CD4-positive, alpha-beta memory T cell (primary cell): ENCODE data around the gene PFKFB3. TPM values are rescaled to one million over a fixed set of nuclear protein-coding genes. Genes with fewer than 3 reads are reported as not detected.

ENCODE experiments used
- CTCF ChIA-PET: fragments of 350-600 bp; sonication (Branson Sonifier 250); formaldehyde crosslinking; loops from one replicate; lab custom pipeline; 2021; ENCODE audit warnings: inconsistent platforms; ENCODE audit not compliant: partially characterized antibody; lab: Charles Lee
- POLR2A ChIA-PET: fragments of 350-600 bp; sonication (Branson Sonifier 250); formaldehyde crosslinking; loops from one replicate; lab custom pipeline; 2021; ENCODE audit not compliant: partially characterized antibody; lab: Charles Lee
- DNase-seq, 5 donors: peaks; one replicate each; pipeline versions ENCODE4 v3.0.0 to v3.0.0-alpha.2; 2020 to 2022; ENCODE audit warnings: mixed read lengths in 1 of 5
- H3K27ac ChIP-seq: one replicate; pipeline ENCODE4 v1.7.0; 2013; ENCODE audit warnings: low read depth, low read length
- H3K27me3 ChIP-seq: 2 replicates; pipeline ENCODE4 v1.7.0; 2013; ENCODE audit warnings: mild to moderate bottlenecking, low read length, moderate library complexity; ENCODE audit not compliant: insufficient read depth
- H3K36me3 ChIP-seq: 2 replicates; pipeline ENCODE4 v1.7.0; 2013; ENCODE audit warnings: mild to moderate bottlenecking, low read length, moderate library complexity; ENCODE audit not compliant: insufficient read depth
- H3K4me1 ChIP-seq: 2 replicates; pipeline ENCODE4 v1.7.0; 2013; ENCODE audit warnings: mild to moderate bottlenecking, low read length, moderate library complexity; ENCODE audit not compliant: insufficient read depth
- H3K4me3 ChIP-seq, 2 donors: one replicate each; pipeline ENCODE4 v1.7.0; 2013; ENCODE audit warnings: low read length in 2 of 2, mild to moderate bottlenecking in 1 of 2
- H3K9me3 ChIP-seq, 2 donors: one replicate each; pipeline ENCODE4 v1.7.0; 2013; ENCODE audit warnings: low read length in 2 of 2, control low read depth in 1 of 2; ENCODE audit not compliant: control insufficient read depth in 1 of 2
- H3K27ac Mint-ChIP-seq, 7 donors: one replicate each; pipeline ENCODE4 v1.8.0; 2020 to 2021; ENCODE audit warnings: mixed read lengths in 7 of 7, mild to moderate bottlenecking in 6 of 7, inconsistent platforms in 3 of 7, moderate library complexity in 3 of 7
- H3K27me3 Mint-ChIP-seq, 2 donors: one replicate each; pipeline ENCODE4 v1.8.0; 2020 to 2021; ENCODE audit warnings: mixed read lengths in 2 of 2
- H3K36me3 Mint-ChIP-seq, 2 donors: one replicate each; pipeline ENCODE4 v1.8.0; 2020 to 2021; ENCODE audit warnings: mixed read lengths in 2 of 2, inconsistent platforms in 1 of 2, mild to moderate bottlenecking in 1 of 2
- H3K4me1 Mint-ChIP-seq, 4 donors: one replicate each; pipeline ENCODE4 v1.8.0; 2020 to 2021; ENCODE audit warnings: mixed read lengths in 4 of 4, mild to moderate bottlenecking in 1 of 4
- H3K4me3 Mint-ChIP-seq, 8 donors: one replicate each; pipeline ENCODE4 v1.8.0; 2020 to 2021; ENCODE audit warnings: mixed read lengths in 8 of 8, mild to moderate bottlenecking in 7 of 8, moderate library complexity in 6 of 8, inconsistent platforms in 3 of 8
- H3K9me3 Mint-ChIP-seq, 8 donors: one replicate each; pipeline ENCODE4 v1.8.0; 2020 to 2021; ENCODE audit warnings: mixed read lengths in 8 of 8, mild to moderate bottlenecking in 5 of 8, inconsistent platforms in 3 of 8, moderate library complexity in 1 of 8
- intact Hi-C: fragments of 100-400 bp; cut with micrococcal nuclease; formaldehyde crosslinking; loops from one replicate; pipeline ENCODE4 v1.15.1; 2023
- polyA plus RNA-seq, 2 donors: library from polyadenylated mRNA; unstranded; fragments of 300-500 nt; fragmentation: Illumina TruSeq; gene quantifications; one replicate each; pipeline ENCODE4 v1.2.3, GENCODE V29; 2021
- total RNA-seq, 2 experiments: library from RNA; stranded (reverse); gene quantifications; one replicate each; pipeline ENCODE4 v1.2.3, GENCODE V29; 2021

Gene PFKFB3
- total and polyA plus RNA-seq, 4 experiments from 2014 or later, result 11.8 to 67.1 (median 35.9) TPM

DNA sequence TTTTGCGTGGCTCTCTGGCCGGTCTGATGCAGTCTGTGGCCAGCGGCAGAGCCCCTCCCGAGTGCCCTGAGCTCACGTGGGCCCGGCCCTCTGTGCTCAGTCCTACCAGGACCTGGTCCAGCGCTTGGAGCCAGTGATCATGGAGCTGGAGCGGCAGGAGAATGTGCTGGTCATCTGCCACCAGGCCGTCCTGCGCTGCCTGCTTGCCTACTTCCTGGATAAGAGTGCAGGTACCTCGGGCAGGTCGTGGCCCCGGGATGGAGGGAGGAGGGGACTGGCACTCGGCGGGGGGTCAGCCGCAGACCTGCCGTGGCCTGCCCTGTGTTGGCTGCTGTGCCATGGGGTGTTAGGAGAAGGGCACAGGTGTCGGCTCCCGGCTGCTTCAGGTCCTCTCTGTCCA, 20.0 kb downstream of the PFKFB3 start:
- Mint-ChIP-seq H3K27ac (peak overlapping the region in 1 of 7 donors; percentile 6), H3K27me3 (no peaks in the 10 kb centered on the region), H3K36me3 (peaks cover 45 to 81% of the 10 kb centered on the region in 2 donors), H3K4me3 (no peak overlapping the region), H3K9me3 (no peaks in the 10 kb centered on the region), H3K4me1 (peaks cover 0 to 2% (median under 1%) of the 10 kb centered on the region in 4 donors)
- H3K4me3 ChIP-seq, result no peak overlapping the region
- H3K27me3 ChIP-seq, result no peaks in the 10 kb centered on the region
- H3K9me3 ChIP-seq, result no peaks in the 10 kb centered on the region
- CTCF ChIA-PET, result no interaction called here
- POLR2A ChIA-PET, result no interaction called here
- intact Hi-C loops, result no loop called here
- H3K4me1 ChIP-seq, result no peaks in the 10 kb centered on the region
- DNase-seq, result no peak
- peaks cover 72% of the 10 kb centered on the region for H3K36me3 ChIP-seq
- H3K27ac ChIP-seq, result no peak overlapping the region

DNA sequence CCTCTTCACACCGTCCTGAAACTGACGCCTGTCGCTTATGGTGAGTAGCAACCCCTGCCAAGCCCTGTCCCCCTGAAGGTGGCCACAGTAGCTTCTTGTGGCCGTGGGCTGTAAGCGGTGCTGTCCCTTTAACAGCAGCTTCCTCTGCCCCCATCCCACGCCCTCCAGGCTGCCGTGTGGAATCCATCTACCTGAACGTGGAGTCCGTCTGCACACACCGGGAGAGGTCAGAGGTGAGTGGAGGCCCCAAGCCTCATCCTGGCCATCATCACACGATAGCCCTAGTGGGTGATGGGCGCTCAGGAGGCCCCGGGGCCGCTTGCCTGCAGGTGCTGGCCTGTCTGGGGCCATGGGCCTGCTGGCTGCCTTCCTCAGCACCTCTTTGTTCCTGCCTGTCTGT, 21.2 kb downstream of the PFKFB3 start:
- intact Hi-C loops, result no loop called here
- H3K27me3 Mint-ChIP-seq, result no peaks in the 10 kb centered on the region
- POLR2A ChIA-PET, result no interaction called here
- peak overlapping the region in 2 of 7 donors; percentile 42 to 52 for H3K27ac Mint-ChIP-seq
- Histone ChIP-seq H3K27ac (no peak overlapping the region), H3K27me3 (no peaks in the 10 kb centered on the region), H3K4me3 (no peak overlapping the region), H3K36me3 (peaks cover 67% of the 10 kb centered on the region), H3K9me3 (no peaks in the 10 kb centered on the region), H3K4me1 (no peaks in the 10 kb centered on the region)
- no peaks in the 10 kb centered on the region for H3K9me3 Mint-ChIP-seq
- CTCF ChIA-PET, result no interaction called here
- H3K36me3 Mint-ChIP-seq, result peaks cover 39 to 82% of the 10 kb centered on the region in 2 donors
- no peak for DNase-seq
- H3K4me1 Mint-ChIP-seq, result peaks cover 0 to 2% (median under 1%) of the 10 kb centered on the region in 4 donors
- no peak overlapping the region for H3K4me3 Mint-ChIP-seq

DNA sequence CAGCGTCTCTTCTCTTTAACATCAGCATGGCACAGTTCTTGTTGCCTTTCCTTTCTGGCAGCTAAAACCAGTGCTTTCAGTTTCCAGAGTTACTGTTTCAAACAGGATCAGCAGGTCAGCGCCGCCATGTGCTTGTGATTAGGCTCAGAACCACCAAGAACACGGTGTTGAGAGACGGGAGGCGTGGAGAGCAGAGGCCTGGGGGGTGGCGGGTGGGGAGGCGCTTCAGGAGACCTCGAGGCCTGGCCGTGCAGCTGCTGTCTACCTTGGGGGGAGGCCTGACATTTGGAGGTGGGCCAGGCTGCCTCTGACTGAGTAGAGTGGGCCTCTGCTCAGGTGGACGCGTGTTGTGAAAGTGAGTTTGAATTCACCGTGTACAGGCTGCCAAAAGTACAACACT, 22.0 kb downstream of the PFKFB3 start:
- Histone ChIP-seq H3K27ac (no peak overlapping the region), H3K4me3 (no peak overlapping the region), H3K36me3 (peaks cover 60% of the 10 kb centered on the region), H3K27me3 (no peaks in the 10 kb centered on the region), H3K4me1 (no peaks in the 10 kb centered on the region), H3K9me3 (no peaks in the 10 kb centered on the region)
- DNase-seq, result no peak
- POLR2A ChIA-PET, result no interaction called here
- peak overlapping the region in 1 of 7 donors; percentile 52 for H3K27ac Mint-ChIP-seq
- H3K4me3 Mint-ChIP-seq, result no peak overlapping the region
- no peaks in the 10 kb centered on the region for H3K9me3 Mint-ChIP-seq
- peaks cover 39 to 76% of the 10 kb centered on the region in 2 donors for H3K36me3 Mint-ChIP-seq
- CTCF ChIA-PET, result no interaction called here
- intact Hi-C loops, result no loop called here
- peaks cover 0 to 2% (median under 1%) of the 10 kb centered on the region in 4 donors for H3K4me1 Mint-ChIP-seq
- no peaks in the 10 kb centered on the region for H3K27me3 Mint-ChIP-seq

DNA sequence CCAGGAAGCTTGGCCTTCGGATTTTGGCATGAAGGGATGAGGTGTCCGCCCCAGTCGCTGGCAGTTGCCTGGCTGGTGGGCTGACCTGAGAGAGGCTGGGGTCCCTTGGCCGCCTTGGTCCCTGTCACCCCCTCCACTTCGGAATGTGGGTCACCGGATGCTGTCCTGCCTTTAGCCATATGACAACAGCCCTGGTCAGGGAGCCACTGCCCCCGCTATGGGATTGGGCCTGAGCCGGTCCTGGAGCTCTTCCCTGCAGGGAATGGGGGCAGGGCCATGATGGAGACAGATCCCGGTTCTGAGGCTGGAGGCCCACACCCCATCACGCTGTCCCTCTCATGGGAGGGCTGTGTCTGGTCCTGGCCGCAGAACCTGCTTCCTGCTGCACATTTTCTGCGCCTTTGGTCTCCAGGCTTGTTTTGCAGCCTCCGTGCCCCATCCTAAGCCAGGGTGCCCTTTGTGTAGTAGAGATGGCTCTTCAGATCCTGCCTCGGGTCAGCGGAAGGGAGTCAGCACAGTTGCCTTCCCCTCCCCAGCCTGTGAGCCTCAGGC, 22.6 kb downstream of the PFKFB3 start:
- ChIA-PET CTCF (interaction anchor here (1.0 kb wide), 1 partner anchor 53 kb away, joined by 3 read pairs; no protein-coding TSS in a partner anchor), POLR2A (no interaction called here)
- Histone ChIP-seq H3K4me3 (no peak overlapping the region), H3K27me3 (no peaks in the 10 kb centered on the region), H3K27ac (no peak overlapping the region), H3K4me1 (no peaks in the 10 kb centered on the region), H3K36me3 (peaks cover 61% of the 10 kb centered on the region), H3K9me3 (no peaks in the 10 kb centered on the region)
- Mint-ChIP-seq H3K27ac (peak overlapping the region in 2 of 7 donors; percentile 35 to 68), H3K36me3 (peaks cover 43 to 77% of the 10 kb centered on the region in 2 donors), H3K9me3 (no peaks in the 10 kb centered on the region), H3K4me3 (no peak overlapping the region), H3K27me3 (no peaks in the 10 kb centered on the region), H3K4me1 (peaks cover 0 to 4% (median 1%) of the 10 kb centered on the region in 4 donors)
- DNase-seq, result no peak
- intact Hi-C loops, result no loop called here

DNA sequence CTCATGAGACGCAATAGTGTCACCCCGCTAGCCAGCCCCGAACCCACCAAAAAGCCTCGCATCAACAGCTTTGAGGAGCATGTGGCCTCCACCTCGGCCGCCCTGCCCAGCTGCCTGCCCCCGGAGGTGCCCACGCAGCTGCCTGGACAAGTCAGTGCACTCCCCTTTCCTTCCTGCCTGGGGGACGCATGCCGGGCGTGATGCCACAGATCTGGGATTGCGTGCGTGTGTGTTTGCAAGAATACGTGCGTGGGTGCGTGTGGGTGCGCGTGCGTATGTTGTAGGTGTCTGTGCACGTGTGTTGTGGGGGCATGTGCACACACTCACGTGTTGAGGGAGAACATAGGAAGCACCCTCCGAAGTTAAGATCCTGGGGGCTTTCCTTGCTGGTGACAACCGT, 23.5 kb downstream of the PFKFB3 start:
- intact Hi-C loops, result no loop called here
- CTCF ChIA-PET, result interaction anchor here (1.0 kb wide), 1 partner anchor 54 kb away, joined by 3 read pairs; no protein-coding TSS in a partner anchor
- Histone ChIP-seq H3K27me3 (no peaks in the 10 kb centered on the region), H3K9me3 (no peaks in the 10 kb centered on the region), H3K4me1 (no peaks in the 10 kb centered on the region), H3K36me3 (peaks cover 57% of the 10 kb centered on the region), H3K27ac (no peak overlapping the region), H3K4me3 (no peak overlapping the region)
- no peak for DNase-seq
- Mint-ChIP-seq H3K27me3 (no peaks in the 10 kb centered on the region), H3K9me3 (peaks cover 0 to 2% (median 0%) of the 10 kb centered on the region in 8 donors), H3K4me1 (peaks cover 0 to 6% (median under 1%) of the 10 kb centered on the region in 4 donors), H3K27ac (peak overlapping the region in 2 of 7 donors; percentile 68 to 80), H3K4me3 (no peak overlapping the region), H3K36me3 (peaks cover 35 to 74% of the 10 kb centered on the region in 2 donors)
- POLR2A ChIA-PET, result no interaction called here

DNA sequence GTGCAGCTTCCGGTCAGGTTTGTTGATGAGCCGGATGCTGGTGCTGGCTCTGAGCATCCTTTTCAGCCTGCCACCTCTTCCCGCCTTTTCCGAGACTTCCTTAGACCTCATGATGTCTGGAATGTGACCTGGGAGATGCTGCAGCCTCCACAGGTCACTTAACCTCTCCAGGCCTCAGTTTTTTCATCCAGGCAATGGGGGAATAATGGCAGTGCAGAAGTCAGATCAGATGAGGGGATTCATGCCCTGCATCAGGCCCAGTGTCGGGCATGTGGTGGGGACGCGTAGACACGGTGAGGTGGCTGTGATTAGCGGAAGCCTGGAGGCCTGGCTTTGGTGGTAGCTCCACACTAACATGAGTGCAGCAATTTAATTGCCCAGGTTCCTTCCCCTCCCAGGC, 24.6 kb downstream of the PFKFB3 start:
- H3K36me3 Mint-ChIP-seq, result peaks cover 29 to 72% of the 10 kb centered on the region in 2 donors
- peaks cover 0 to 2% (median 0%) of the 10 kb centered on the region in 8 donors for H3K9me3 Mint-ChIP-seq
- Histone ChIP-seq H3K27me3 (no peaks in the 10 kb centered on the region), H3K4me1 (no peaks in the 10 kb centered on the region), H3K9me3 (no peaks in the 10 kb centered on the region), H3K4me3 (no peak overlapping the region), H3K36me3 (peaks cover 45% of the 10 kb centered on the region), H3K27ac (no peak overlapping the region)
- ChIA-PET CTCF (interaction anchor here (0.9 kb wide), 1 partner anchor 25 kb away, joined by 4 read pairs; the partner anchor contains the start of gene PFKFB3), POLR2A (no interaction called here)
- H3K27ac Mint-ChIP-seq, result peak overlapping the region in 1 of 7 donors; percentile 35
- H3K4me3 Mint-ChIP-seq, result no peak overlapping the region
- no peaks in the 10 kb centered on the region for H3K27me3 Mint-ChIP-seq
- intact Hi-C loops, result no loop called here
- DNase-seq, result no peak
- H3K4me1 Mint-ChIP-seq, result peaks cover 0 to 7% (median under 1%) of the 10 kb centered on the region in 4 donors

DNA sequence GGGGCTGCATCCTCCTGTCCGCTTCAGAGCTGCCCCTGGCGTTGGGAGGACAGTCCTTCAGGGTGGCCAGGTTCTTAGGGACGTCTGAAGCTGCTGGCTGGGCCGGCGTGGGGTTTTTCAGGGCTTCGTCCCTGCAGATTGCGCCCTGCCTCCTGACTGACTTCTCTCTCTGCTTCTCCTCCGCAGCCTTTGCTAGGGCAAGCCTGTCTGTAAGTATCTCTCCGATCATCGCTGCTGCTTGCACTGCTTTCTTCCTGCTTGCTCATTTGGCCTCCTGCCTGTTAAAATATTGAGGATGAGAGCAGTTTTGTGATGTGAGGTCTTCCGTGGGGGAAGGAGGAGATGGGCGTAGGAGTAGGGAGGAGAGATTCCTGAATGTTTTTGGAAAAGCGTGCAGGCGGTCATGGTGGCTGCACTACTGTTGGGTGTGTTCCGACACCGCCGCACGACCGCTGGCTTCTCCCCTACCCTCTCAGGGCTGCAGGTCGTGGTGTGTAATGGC, 25.3 kb downstream of the PFKFB3 start:
- H3K4me1 ChIP-seq, result no peaks in the 10 kb centered on the region
- intact Hi-C loops, result no loop called here
- H3K4me3 ChIP-seq, result no peak overlapping the region
- Mint-ChIP-seq H3K9me3 (peaks cover 0 to 2% (median 0%) of the 10 kb centered on the region in 8 donors), H3K4me3 (peak overlapping the region in 1 of 8 donors; percentile 15), H3K27ac (peak overlapping the region in 3 of 7 donors; percentile 62 to 89 (median 75)), H3K36me3 (peaks cover 33 to 72% of the 10 kb centered on the region in 2 donors), H3K27me3 (no peaks in the 10 kb centered on the region), H3K4me1 (peaks cover 0 to 7% (median under 1%) of the 10 kb centered on the region in 4 donors)
- ChIA-PET POLR2A (no interaction called here), CTCF (interaction anchor here (0.9 kb wide), 2 partner anchors 16 to 26 kb away, joined by 3 to 4 read pairs; partner anchors contain the start of gene PFKFB3)
- H3K9me3 ChIP-seq, result no peaks in the 10 kb centered on the region
- no peaks in the 10 kb centered on the region for H3K27me3 ChIP-seq
- H3K36me3 ChIP-seq, result peaks cover 38% of the 10 kb centered on the region
- no peak overlapping the region for H3K27ac ChIP-seq
- no peak for DNase-seq
